GM18867 (cell line): Measurements from ENCODE around the gene EMSY.
"Not testable (repeated sequence)": the region's sequence is repeated elsewhere in the genome, so short reads cannot be mapped to it uniquely, and the experiment has no call there.

Source experiments
- ATAC-seq: cut with Tn5 transposase; IDR thresholded peaks from one replicate; pipeline ENCODE4 v1.9.1; 2021; ENCODE audit warnings: mild to moderate bottlenecking, moderate library complexity; ENCODE audit not compliant: unreplicated experiment

EMSY gene

GRCh38 chr11:76562541-76562940 lies 117.7 kb downstream of the EMSY start:
- ATAC-seq = no peak

GRCh38 chr11:76564364-76564763 lies 119.5 kb downstream of the EMSY start:
- ATAC-seq = no peak

GRCh38 chr11:76566811-76567210 lies 122.0 kb downstream of the EMSY start:
- no peak for ATAC-seq

GRCh38 chr11:76567261-76567660 lies 122.4 kb downstream of the EMSY start:
- no peak for ATAC-seq

- no peak for ATAC-seq
Measured at GRCh38 chr11:76568139-76568538, 123.3 kb downstream of the EMSY start.

GRCh38 chr11:76568621-76569020 lies 123.8 kb downstream of the EMSY start:
- ATAC-seq = no peak

- not testable (repeated sequence) for ATAC-seq
Measured at GRCh38 chr11:76572181-76572875, 127.5 kb downstream of the EMSY start.

- ATAC-seq = no peak
Measured at GRCh38 chr11:76574406-76574805, 129.6 kb downstream of the EMSY start.

- no peak for ATAC-seq
Measured at GRCh38 chr11:76574879-76575278, 130.1 kb downstream of the EMSY start.

- ATAC-seq = no peak
Measured at GRCh38 chr11:76577226-76577920, 132.6 kb downstream of the EMSY start.

- ATAC-seq = no peak
Measured at GRCh38 chr11:76577921-76578653, 133.3 kb downstream of the EMSY start.

- no peak for ATAC-seq
Measured at GRCh38 chr11:76578654-76579055, 133.8 kb downstream of the EMSY start.

GRCh38 chr11:76579056-76579751 lies 134.4 kb downstream of the EMSY start:
- no peak for ATAC-seq

GRCh38 chr11:76579752-76580151 lies 134.9 kb downstream of the EMSY start:
- no peak for ATAC-seq

- ATAC-seq = not testable (repeated sequence)
Measured at GRCh38 chr11:76582471-76582870, 137.7 kb downstream of the EMSY start.

GRCh38 chr11:76587820-76588454 lies 143.1 kb downstream of the EMSY start:
- ATAC-seq = no peak

GRCh38 chr11:76588455-76589325 lies 143.9 kb downstream of the EMSY start:
- no peak for ATAC-seq

GRCh38 chr11:76589477-76589876 lies 144.7 kb downstream of the EMSY start:
- no peak for ATAC-seq

GRCh38 chr11:76589964-76590950 lies 145.4 kb downstream of the EMSY start:
- no peak for ATAC-seq
